Putamen (tissue), 1 donor: Measurements from ENCODE around the gene SIGLEC1.

Experiments used
- DNase-seq: peaks from one replicate; pipeline ENCODE4 v3.0.0-alpha.2; 2016; ENCODE audit warnings: low spot score

The SIGLEC1 gene

DNA sequence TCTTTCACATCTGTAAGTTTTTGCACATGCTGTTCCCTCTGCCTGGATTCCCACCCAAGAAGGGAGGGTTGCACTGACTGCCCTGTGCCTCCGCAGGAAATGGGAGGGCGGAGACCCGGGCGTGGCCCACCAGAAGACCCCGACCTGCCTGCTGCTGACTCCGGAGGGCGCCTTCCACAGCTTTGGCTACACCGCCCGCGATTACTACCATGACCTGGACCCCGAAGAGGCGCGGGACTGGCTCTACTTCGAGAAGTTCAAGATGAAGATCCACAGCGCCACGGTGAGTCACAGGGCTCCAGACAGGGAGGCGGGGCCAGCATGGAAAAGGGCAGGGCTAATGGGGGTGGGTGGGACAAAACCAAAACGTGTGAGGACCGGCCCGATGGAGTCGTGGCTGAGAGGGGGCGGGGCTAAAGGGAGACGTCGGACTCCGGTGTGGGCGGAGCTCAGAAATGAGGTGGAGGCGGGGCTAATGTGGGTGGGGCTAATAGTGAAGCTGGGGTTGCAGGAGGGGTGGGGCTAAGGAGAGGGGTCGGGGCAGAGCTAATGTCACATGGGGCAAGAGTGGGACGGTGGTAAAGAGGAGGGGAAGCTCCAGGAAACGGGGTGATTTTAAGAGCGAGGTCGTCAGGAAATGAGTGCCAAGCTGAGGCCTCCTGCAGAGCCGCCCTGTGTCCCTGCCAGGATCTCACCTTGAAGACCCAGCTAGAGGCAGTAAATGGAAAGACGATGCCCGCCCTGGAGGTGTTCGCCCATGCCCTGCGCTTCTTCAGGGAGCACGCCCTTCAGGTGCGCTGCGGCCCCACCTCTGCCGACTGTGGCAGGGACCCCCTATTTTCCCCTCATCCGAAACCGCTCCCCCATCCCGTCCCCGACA is 32.6 kb upstream of the SIGLEC1 start:
- no peak for DNase-seq

DNA sequence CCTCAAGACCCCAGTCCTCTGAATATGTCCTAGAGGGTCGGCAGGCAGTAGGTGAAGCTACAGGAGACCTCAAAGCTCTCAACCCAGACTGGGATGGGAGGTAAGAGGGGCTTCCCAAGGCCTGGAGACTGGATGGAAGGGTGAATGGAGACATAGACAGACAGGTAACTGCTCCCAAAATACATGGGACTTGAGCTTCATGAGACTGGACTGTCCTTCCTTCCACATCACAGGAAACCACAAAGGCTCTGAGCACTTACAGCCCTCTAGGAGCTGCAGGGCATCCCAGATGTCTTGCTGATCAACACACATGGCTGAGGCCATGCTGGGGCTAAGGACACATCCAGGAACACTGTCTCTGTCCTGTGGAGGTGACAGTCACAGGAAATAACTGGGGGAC is 31.6 kb upstream of the SIGLEC1 start:
- no peak for DNase-seq

GRCh38 chr20:3743251-3743650 is 30.9 kb upstream of the SIGLEC1 start:
- no peak for DNase-seq

DNA sequence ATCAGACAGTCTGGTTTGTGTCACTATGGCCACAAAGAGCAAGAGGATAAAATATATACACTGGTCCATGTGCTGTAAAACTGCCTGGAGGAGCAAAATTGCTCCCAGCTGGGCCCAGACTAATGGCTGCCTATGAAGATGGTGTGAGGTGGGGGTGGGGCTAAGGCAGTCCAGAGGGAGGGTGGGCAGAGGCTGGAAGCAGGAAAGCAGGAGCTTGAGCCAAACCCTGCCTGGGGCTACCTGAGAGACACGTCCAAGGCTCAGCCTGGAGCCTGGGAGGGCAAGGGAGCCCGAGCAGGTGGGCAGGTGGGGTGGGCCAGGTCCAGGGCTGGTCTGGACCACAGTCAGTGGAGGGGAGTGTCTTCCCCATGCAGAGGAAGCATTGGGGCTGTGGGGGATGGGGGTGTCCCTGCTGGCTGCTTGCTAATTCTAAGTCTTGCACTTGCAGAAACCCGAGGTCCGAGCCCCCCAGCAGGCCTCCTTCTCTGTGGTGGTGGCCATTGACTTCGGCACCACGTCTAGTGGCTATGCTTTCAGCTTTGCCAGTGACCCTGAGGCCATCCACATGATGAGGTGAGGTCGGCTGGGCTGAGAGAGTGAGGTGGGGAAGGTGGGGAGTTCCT is 29.5 kb upstream of the SIGLEC1 start:
- no peak for DNase-seq

GRCh38 chr20:3740615-3741301 is 28.4 kb upstream of the SIGLEC1 start:
- no peak for DNase-seq

- no peak for DNase-seq
These were observed 27.6 kb upstream of the SIGLEC1 start for GRCh38 chr20:3739926-3740451.

DNA sequence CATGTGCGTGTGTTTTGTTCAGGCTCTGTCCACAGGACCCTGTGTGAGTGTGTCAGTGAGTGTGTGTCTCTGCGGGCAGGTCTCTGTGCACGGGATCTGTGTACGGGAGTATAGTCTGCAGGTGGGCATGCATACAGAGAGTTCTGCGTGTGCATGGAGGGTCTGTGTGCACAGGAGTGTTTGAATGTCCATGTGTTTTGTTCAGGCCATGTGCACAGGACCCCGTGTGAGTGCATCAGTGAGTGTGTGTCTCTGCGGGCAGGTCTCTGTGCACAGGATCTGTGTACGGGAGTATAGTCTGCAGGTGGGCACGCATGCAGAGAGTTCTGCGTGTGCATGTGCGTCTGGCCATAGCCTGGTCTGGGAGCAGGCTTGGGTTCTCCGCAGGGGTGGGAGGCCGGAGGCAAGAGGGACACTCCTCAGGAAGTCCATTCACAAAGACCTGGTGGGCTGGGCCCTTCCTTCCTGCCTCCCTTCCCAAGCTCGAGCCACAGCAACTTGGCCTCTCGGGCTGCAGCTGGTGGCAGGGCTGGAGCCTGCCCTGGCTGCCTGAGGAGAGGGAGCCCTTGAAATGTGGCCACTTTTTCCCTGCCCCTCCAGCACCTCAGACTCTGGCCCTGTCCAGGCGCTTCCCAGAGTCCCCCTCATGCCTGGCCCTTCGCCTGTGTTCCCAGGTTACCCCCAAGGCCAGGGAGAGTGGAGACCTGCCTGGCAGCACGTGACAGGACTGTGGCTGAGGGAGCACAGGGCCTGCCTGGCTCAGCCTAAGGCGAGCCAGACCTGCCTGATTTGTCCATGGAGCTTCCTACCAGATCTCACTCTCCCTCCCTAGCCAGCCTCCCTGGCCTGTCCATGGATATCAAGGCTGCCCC is 26.9 kb upstream of the SIGLEC1 start:
- no peak for DNase-seq

- DNase-seq: no peak
These were observed 26.0 kb upstream of the SIGLEC1 start for GRCh38 chr20:3738111-3739053.

GRCh38 chr20:3735768-3736167 is 23.4 kb upstream of the SIGLEC1 start:
- no peak for DNase-seq

DNA sequence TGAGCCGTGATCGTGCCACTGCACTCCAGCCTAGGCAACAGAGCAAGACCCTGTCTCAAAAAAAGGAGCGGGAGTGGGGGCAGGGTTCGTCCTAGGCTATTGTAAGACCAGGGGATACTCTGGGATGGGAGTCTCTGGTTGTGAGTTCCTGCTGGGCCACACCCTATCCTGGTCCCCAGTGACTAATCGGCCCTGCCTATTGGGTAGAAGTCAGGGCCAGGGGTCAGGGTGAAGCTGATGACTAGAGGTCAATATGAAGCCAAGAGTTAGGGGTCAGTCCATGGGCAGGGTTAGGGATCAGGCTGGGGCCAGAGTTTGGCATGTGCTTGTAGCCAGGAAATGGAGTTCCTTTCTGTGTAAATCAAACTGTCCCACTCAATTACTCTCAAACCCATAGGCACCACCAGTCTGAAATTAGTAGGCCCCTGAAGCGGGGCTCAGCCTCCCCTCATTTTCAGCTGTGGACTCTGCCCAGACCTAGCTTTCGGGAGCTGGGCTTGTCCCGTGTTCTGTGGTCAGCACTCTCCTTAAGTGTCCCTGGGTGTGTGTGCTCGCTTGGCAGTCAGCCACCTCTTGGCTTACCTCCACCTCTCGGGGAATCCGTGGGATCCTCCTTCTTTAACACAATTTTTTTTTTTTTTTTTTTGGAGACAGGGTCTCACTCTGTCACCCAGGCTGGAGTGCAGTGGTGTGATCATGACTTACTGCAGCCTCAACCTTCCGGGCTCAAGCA is 21.9 kb upstream of the SIGLEC1 start:
- DNase-seq: no peak

- no peak for DNase-seq
These were observed 21.0 kb upstream of the SIGLEC1 start for GRCh38 chr20:3733119-3733995.

DNA sequence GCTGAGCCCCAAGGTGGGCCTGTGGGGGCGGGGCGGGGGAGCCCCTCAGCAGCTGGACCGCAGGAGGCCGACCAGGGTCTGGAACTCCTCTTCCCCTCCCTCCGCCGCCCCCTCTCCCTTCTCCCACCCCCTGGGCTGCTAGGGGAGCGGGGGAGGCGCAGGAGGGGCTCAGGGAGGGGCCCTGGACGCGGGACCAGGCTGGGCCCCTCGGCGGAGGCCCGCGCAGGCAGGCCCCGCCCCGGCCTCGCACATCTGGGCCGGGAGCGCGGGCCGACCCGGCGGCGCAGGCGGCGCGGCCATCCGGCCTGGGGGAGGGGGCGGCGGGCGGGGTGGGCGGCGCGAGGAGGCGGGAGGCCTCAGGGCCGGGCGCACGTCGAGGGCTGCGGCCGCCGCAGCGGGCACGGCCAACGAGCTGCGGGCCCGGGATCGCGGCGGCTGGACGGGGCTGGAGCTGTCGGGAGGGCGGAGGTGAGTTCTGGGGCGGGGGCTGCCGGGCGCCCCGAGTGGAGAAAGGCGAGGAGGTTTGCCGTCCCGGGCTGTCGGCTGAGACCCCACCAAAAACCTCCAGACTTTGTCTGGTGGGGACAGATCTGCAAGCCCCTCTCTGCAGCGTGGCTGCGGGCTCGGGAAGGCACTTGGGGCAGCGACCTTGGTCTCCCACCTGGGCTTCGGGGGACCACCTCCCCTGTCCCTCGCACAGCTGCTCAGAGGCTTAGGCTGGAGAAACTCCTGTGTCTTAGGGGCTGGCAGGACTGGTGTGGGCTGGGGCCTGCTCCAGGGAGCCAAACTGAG is 20.1 kb upstream of the SIGLEC1 start, which contains the start of gene HSPA12B:
TSS of gene HSPA12B (plus strand) at position 359 of the 792 bp plus-strand sequence. CDS start 5,990 bp downstream, outside the sequence.
- DNase-seq: no peak

DNA sequence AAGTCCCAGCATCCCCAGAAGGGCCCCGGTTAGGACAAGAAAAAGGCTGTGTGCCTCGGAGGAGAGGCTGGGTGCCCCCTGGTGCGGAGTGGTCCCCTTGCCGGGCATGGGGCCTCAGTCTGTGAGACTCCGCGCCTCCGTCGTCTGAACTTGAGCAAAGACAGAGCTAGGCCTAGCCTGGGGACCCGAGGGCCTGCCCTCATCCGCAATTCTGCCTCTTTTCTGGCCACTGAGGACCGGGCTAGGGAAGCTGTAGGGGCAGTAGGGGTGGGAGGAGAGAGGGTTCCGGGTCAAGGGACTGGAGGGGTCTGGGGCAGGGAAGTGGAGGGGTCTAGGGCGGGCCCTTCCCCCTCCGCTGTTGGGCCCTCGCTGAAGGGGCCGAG is 19.5 kb upstream of the SIGLEC1 start:
- no peak for DNase-seq

DNA sequence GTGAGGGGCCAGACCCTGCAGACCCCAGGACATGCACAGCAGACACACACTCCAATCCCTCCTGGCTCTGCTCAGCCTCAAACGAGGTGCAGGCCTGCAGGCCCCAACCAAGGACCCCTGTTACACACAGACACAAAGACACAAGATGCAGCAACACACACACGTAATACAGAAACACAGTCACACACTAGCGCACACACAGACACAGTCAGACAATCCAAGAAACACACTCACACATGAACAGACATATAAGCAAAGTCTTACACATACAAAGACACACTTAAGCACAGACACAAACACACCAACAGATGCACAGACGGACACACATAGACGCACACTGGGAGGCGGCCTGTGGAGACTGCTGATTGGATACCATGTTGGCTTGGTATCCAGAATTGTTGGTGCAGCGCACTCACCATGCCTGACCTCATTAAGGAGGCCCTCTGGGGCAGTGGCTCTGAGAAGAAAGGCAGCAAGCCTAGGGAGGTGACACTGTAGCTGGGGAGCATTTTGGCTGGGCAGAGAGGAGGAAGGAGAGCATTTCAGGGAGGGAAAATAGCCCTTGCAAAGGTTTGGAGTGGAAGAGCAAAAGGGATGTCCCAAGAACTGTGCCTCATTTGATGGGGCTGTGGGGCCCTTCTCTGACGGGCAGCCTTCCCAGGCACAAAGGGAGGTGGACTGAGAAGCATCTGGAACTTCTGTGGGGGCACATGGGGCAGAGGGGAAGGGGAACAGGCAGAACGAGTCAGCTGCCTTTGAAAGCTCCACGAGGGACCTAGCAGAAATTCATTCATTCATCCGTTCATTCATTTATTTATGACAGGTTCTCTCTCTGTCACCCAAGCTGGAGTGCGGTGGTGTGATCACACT is 18.6 kb upstream of the SIGLEC1 start:
- no peak for DNase-seq

DNA sequence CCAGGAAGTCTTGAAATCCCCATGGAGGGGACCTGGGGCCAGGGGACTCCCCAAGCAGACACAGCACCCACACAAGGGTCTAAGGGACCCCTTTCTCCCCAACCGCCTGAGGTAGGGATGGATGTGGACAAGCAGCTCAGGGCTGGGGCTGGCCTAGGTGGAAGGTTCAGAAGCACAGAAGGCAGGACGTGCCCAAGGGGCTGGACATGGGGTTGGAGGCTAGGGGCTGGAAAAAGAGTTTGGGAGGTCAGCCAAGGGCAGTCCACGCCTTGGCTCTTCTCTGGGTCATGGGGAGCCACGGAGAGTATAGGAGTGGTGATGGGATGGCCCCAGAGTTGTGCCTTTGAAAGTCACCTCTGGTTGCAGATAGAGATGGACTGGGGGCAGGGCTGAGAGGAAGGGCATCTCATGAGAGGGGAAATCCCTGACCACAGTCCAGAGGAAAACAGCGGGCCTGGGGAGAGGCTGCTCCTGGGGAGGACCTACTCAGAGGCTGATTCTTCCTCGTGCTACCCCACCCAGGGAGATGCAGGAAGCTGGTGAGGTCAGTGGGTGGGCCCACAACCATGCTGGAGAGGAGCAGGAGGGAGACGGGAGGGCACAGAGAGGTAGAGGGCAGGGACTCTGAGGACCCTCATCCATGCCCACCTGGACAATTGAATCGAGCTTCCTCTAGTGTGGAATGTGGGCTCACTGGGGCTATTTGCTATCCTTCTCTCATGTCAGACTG is 17.6 kb upstream of the SIGLEC1 start:
- no peak for DNase-seq

GRCh38 chr20:3729378-3729777 is 17.0 kb upstream of the SIGLEC1 start:
- DNase-seq: no peak
